T-cell (primary cell): ENCODE results near the gene EID2B. TPM values are rescaled to one million over a fixed set of nuclear protein-coding genes. Genes with fewer than 3 reads are reported as not detected.

Experiments
- ATAC-seq, 4 experiments: fragments of 200-7000 bp in 3 of 4; fragments of 150-1000 bp in 1 of 4; cut with Tn5 transposase; replicated peaks in 1 of 4; 1 replicate in 3 of 4; 2 replicates in 1 of 4; pipeline ENCODE4 v1.10.0; 2021; ENCODE audit warnings: moderate library complexity in 3 of 4, mild to moderate bottlenecking in 2 of 4, moderate number of reproducible peaks in 1 of 4
- CTCF ChIA-PET, 2 donors: fragments of 300-600 bp; sonication (Branson Sonifier 250); formaldehyde crosslinking; loops; one replicate each; lab custom pipeline; 2022; ENCODE audit warnings: antibody characterized with exemption in 2 of 2; lab: Charles Lee
- POLR2A ChIA-PET, 2 donors: fragments of 300-600 bp; sonication (Branson Sonifier 250); formaldehyde crosslinking; loops; one replicate each; lab custom pipeline; 2022; ENCODE audit warnings: antibody characterized with exemption in 2 of 2; lab: Charles Lee
- DNase-seq, 35 experiments: peaks; one replicate each; pipeline versions ENCODE4 v3.0.0 to v3.0.0-alpha.2; 2013 to 2023
- H3K27ac ChIP-seq: one replicate; pipeline ENCODE4 v1.5.1; 2013; ENCODE audit warnings: low read length
- H3K27me3 ChIP-seq, 2 experiments: replicated peaks in 1 of 2; 1 replicate in 1 of 2; 2 replicates in 1 of 2; pipeline versions ENCODE4 v1.6.1 to v1.7.0; 2013; ENCODE audit warnings: low read length in 1 of 2, mixed read lengths in 1 of 2; ENCODE audit not compliant: control insufficient read depth in 2 of 2, insufficient read depth in 2 of 2; ENCODE audit errors: extremely low read depth in 1 of 2
- H3K36me3 ChIP-seq, 2 donors: 1 replicate in 1 of 2; 2 replicates in 1 of 2; pipeline versions ENCODE4 v1.6.1 to v1.7.0; 2013; ENCODE audit warnings: low read length in 1 of 2; ENCODE audit not compliant: control insufficient read depth in 2 of 2, insufficient read depth in 1 of 2; ENCODE audit errors: extremely low read depth in 1 of 2
- H3K4me1 ChIP-seq, 2 experiments: 1 replicate in 1 of 2; 2 replicates in 1 of 2; pipeline versions ENCODE4 v1.6.1 to v1.7.0; 2013; ENCODE audit warnings: low read length in 2 of 2, mixed read lengths in 1 of 2; ENCODE audit not compliant: insufficient read depth in 2 of 2, control insufficient read depth in 1 of 2; ENCODE audit errors: extremely low read depth in 1 of 2
- H3K4me3 ChIP-seq, 2 donors: 1 replicate in 1 of 2; 2 replicates in 1 of 2; pipeline versions ENCODE4 v1.5.1 to v1.7.0; 2013; ENCODE audit warnings: mild to moderate bottlenecking in 2 of 2, low read length in 1 of 2, moderate library complexity in 1 of 2; ENCODE audit not compliant: control insufficient read depth in 1 of 2; ENCODE audit errors: extremely low read depth in 1 of 2
- H3K9me3 ChIP-seq: 2 replicates; pipeline ENCODE4 v1.7.0; 2013
- H3K27ac Mint-ChIP-seq, 2 donors: one replicate each; pipeline ENCODE4 v1.8.0; 2020 to 2021; ENCODE audit warnings: mild to moderate bottlenecking in 2 of 2, mixed read lengths in 2 of 2
- H3K27me3 Mint-ChIP-seq, 2 donors: one replicate each; pipeline ENCODE4 v1.8.0; 2021 to 2022; ENCODE audit warnings: mixed read lengths in 2 of 2
- H3K36me3 Mint-ChIP-seq: one replicate; pipeline ENCODE4 v1.8.0; 2021; ENCODE audit warnings: mixed read lengths
- H3K4me1 Mint-ChIP-seq, 3 donors: one replicate each; pipeline ENCODE4 v1.8.0; 2020 to 2022; ENCODE audit warnings: mixed read lengths in 3 of 3, mild to moderate bottlenecking in 1 of 3
- H3K4me3 Mint-ChIP-seq, 3 donors: one replicate each; pipeline ENCODE4 v1.8.0; 2020 to 2022; ENCODE audit warnings: mild to moderate bottlenecking in 3 of 3, mixed read lengths in 3 of 3, moderate library complexity in 3 of 3
- H3K9me3 Mint-ChIP-seq, 3 donors: one replicate each; pipeline ENCODE4 v1.8.0; 2020 to 2022; ENCODE audit warnings: mixed read lengths in 3 of 3
- WGBS: methylation state at CpG from one replicate; pipeline ENCODE4 v1.1.5; 2013; ENCODE audit warnings: missing lambda C conversion rate; ENCODE audit not compliant: insufficient coverage; 5-methylcytosine and 5-hydroxymethylcytosine counted together
- total RNA-seq, 35 experiments: library from RNA in 6 of 35; stranded (reverse) in 6 of 35; fragments of 120-200 nt in 1 of 35; gene quantifications; one replicate each; pipeline versions ENCODE4 v1.2.1 to v1.2.4 and lab custom pipeline; 2013 to 2026

Gene EID2B
- total RNA-seq, 5 donors from 2014 or later (not counting 1 experiment from before 2014, with no cell fraction given), result 4.1 to 6.3 (median 5.8) TPM

DNA sequence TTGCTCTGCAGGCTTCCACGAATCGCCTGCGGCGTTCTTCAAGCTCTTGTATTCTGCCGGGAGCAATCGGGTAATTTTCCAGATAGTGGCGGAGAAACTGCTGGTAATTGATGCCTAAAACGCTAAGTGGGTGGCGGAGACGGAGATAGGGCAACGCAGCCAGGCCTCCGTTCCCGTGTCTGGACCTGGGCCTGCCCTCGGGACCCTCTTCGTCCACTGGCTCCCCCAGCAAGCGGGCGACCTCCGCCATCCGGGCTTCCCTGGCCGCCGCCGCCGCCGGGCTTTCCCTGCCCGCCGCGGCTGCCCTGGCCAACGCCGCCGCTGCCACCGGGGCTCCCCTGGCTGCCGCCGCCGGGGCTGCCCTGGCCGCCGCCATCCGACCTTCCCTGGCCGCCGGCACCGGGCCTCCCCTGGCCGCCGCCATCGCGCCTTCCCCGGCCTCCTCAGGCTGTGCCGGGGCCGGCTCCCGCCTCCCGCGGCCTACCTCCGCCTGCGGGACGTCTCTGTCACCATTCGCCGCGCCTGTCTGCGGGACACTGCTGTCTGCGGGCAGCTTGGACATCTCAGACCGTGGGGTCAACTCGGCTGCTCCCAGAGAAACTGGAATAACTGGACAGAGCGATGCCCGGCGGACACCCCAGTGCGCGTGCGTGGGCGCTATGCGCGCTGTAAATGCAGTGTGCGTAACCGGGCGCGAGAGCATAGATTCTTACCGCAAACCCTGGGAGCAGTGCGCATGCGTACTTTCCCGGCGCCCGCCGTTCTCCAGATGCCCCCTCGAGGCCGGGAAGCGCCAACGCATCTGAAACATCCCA is 7.1 kb upstream of the EID2B start, which contains the start of gene EID2:
TSS of gene EID2 (minus strand) at position 644 of the 815 bp plus-strand sequence. CDS start at position 562, 82 bp downstream.
- Mint-ChIP-seq H3K27ac (peak within 1 kb of the TSS; percentile 96 to 98), H3K4me1 (peaks cover 66 to 78% (median 66%) of the 10 kb centered on the region in 3 donors), H3K36me3 (no peaks in the 10 kb centered on the region), H3K27me3 (no peaks in the 10 kb centered on the region), H3K4me3 (peak within 1 kb of the TSS; percentile 93 to 94 (median 94)), H3K9me3 (no peaks in the 10 kb centered on the region)
- Histone ChIP-seq H3K9me3 (no peaks in the 10 kb centered on the region), H3K27ac (peak within 1 kb of the TSS; percentile 93), H3K4me1 (peaks cover 17 to 25% of the 10 kb centered on the region in 2 experiments), H3K27me3 (no peaks in the 10 kb centered on the region), H3K36me3 (no peaks in the 10 kb centered on the region), H3K4me3 (peak within 1 kb of the TSS; percentile 78 to 91)
- under 1% methylated on average over 82 of the region's 84 CpGs for WGBS
- peak; percentile 77 to 98 (median 91) for DNase-seq
- ATAC-seq, result peak; percentile 83 to 90 (median 86)
- CTCF ChIA-PET, result interaction anchor here in 1 of 2 donors (0.6 to 1.2 kb wide), 3 partner anchors 59 to 135 kb away, joined by 3 read pairs; partner anchors contain the start of genes RPS16 and TIMM50
- POLR2A ChIA-PET, result interaction anchor here in 1 of 2 donors (0.6 kb wide), 1 partner anchor 23 kb away, joined by 5 read pairs; no protein-coding TSS in a partner anchor

- WGBS, result 2% methylated on average over 5 of the region's 10 CpGs
- peak in 1 of 35 experiments; percentile 31 for DNase-seq
- Mint-ChIP-seq H3K4me3 (peak overlapping the region; percentile 89 to 94 (median 90)), H3K9me3 (no peaks in the 10 kb centered on the region), H3K27ac (peak overlapping the region; percentile 88 to 90), H3K27me3 (no peaks in the 10 kb centered on the region), H3K36me3 (no peaks in the 10 kb centered on the region), H3K4me1 (peaks cover 60 to 73% (median 60%) of the 10 kb centered on the region in 3 donors)
- ChIA-PET POLR2A (interaction anchor here in 1 of 2 donors (0.6 kb wide), 1 partner anchor 23 kb away, joined by 5 read pairs; no protein-coding TSS in a partner anchor), CTCF (interaction anchor here in 1 of 2 donors (1.2 kb wide), 1 partner anchor 103 kb away, joined by 3 read pairs; the partner anchor contains the start of gene RPS16)
- H3K4me3 ChIP-seq, result peak overlapping the region; percentile 78 to 91
- peak overlapping the region; percentile 79 for H3K27ac ChIP-seq
- ATAC-seq, result no peak
- peaks cover 13 to 21% of the 10 kb centered on the region in 2 experiments for H3K4me1 ChIP-seq
- H3K27me3 ChIP-seq, result no peaks in the 10 kb centered on the region
- no peaks in the 10 kb centered on the region for H3K36me3 ChIP-seq
- H3K9me3 ChIP-seq, result no peaks in the 10 kb centered on the region
Measured at GRCh38 chr19:39539165-39539517, 6.5 kb upstream of the EID2B start.

DNA sequence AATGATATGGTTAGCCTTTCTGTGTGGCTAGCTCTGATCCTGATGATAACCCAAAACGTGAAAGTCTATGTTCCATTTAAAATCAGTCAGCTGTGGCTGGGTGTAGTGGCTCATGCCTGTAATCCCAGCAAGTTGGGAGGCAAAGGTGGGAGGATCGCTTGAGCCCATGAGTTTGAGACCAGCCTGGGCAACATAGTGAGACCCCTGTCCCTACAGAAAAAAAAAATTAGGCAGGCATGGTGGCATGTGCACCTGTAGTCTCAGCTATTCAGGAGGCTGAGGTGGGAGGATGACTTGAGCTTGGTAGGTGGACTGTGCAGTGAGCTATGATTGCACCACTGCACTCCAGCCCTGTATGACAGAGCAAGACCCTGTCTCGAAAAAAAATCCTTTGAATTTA is 1.1 kb upstream of the EID2B start:
- Histone ChIP-seq H3K4me1 (peaks cover 13 to 17% of the 10 kb centered on the region in 2 experiments), H3K36me3 (no peaks in the 10 kb centered on the region), H3K27ac (no peak overlapping the region), H3K4me3 (no peak overlapping the region), H3K9me3 (no peaks in the 10 kb centered on the region), H3K27me3 (no peaks in the 10 kb centered on the region)
- Mint-ChIP-seq H3K36me3 (no peaks in the 10 kb centered on the region), H3K9me3 (no peaks in the 10 kb centered on the region), H3K27ac (no peak overlapping the region), H3K27me3 (no peaks in the 10 kb centered on the region), H3K4me1 (peaks cover 40 to 50% (median 46%) of the 10 kb centered on the region in 3 donors), H3K4me3 (no peak overlapping the region)
- DNase-seq (no peak), ATAC-seq (no peak)
- WGBS, result no CpG with 5 or more reads among the region's 3 CpGs
- ChIA-PET POLR2A (no interaction called here), CTCF (interaction anchor here (0.6 to 2.4 kb wide), 5 partner anchors 57 to 324 kb away, joined by 3 to 11 read pairs (median 4); no protein-coding TSS in a partner anchor)

DNA sequence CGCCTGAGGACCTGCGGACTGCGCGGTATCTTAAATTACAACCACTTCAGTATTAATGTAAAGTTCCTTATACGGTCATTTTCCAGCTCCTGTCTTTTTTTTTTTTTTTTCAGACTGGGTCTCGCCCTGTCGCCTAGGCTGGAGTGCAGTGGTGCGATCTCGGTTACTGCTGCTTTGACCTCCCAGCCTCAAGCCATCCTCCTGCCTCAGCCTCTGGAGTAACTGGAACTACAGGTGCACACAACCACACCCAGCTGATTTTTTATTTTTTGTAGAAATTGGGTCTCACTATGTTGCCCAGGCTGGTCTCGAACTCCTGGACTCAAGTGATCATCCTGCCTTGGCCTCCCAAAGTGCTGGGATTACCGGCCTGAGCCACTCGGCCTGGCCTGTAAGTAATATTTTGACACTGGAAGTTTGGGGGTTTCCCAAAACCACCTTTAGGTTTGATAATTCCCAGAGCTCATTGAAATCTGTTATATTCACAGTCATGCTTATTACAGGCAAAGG is 406 bp upstream of the EID2B start:
- POLR2A ChIA-PET, result no interaction called here
- H3K27ac ChIP-seq, result peak overlapping the region; percentile 54
- peak overlapping the region; percentile 79 to 90 for H3K27ac Mint-ChIP-seq

GRCh38 chr19:39531834-39532232 is 819 bp downstream of the EID2B start:
- Mint-ChIP-seq H3K36me3 (no peaks in the 10 kb centered on the region), H3K4me1 (peaks cover 30 to 39% (median 36%) of the 10 kb centered on the region in 3 donors), H3K27me3 (no peaks in the 10 kb centered on the region), H3K4me3 (peak overlapping the region; percentile 85 to 92 (median 90)), H3K27ac (peak overlapping the region; percentile 59 to 86), H3K9me3 (no peaks in the 10 kb centered on the region)
- Histone ChIP-seq H3K4me1 (peaks cover 5 to 17% of the 10 kb centered on the region in 2 experiments), H3K4me3 (peak overlapping the region; percentile 88 to 90), H3K27me3 (no peaks in the 10 kb centered on the region), H3K9me3 (no peaks in the 10 kb centered on the region), H3K36me3 (no peaks in the 10 kb centered on the region), H3K27ac (no peak overlapping the region)
- ChIA-PET POLR2A (no interaction called here), CTCF (interaction anchor here (0.6 to 2.4 kb wide), 6 partner anchors 57 to 608 kb away, joined by 3 to 11 read pairs (median 4); no protein-coding TSS in a partner anchor)
- ATAC-seq (no peak), DNase-seq (no peak)
- WGBS, result 40% methylated on average over 2 of the region's 14 CpGs

More for the DNA sequence above, 406 bp upstream of the EID2B start:
- H3K36me3 ChIP-seq, result no peaks in the 10 kb centered on the region
- no peaks in the 10 kb centered on the region for H3K9me3 ChIP-seq
- Mint-ChIP-seq H3K36me3 (no peaks in the 10 kb centered on the region), H3K27me3 (no peaks in the 10 kb centered on the region), H3K4me3 (peak overlapping the region; percentile 85 to 92 (median 90)), H3K4me1 (peaks cover 38 to 49% (median 45%) of the 10 kb centered on the region in 3 donors), H3K9me3 (no peaks in the 10 kb centered on the region)
- ATAC-seq, result peak in 2 of 4 experiments; percentile 10 to 45
- no peak for DNase-seq
- CTCF ChIA-PET, result interaction anchor here (0.6 to 2.4 kb wide), 10 partner anchors 12 to 888 kb away, joined by 3 to 11 read pairs (median 4); partner anchors contain the start of gene RPS16 (in 1 of the 2)
- no peaks in the 10 kb centered on the region for H3K27me3 ChIP-seq
- H3K4me1 ChIP-seq, result peaks cover 5 to 17% of the 10 kb centered on the region in 2 experiments
- WGBS, result 0% methylated on average over 7 of the region's 12 CpGs
- peak overlapping the region; percentile 88 to 90 for H3K4me3 ChIP-seq

DNA sequence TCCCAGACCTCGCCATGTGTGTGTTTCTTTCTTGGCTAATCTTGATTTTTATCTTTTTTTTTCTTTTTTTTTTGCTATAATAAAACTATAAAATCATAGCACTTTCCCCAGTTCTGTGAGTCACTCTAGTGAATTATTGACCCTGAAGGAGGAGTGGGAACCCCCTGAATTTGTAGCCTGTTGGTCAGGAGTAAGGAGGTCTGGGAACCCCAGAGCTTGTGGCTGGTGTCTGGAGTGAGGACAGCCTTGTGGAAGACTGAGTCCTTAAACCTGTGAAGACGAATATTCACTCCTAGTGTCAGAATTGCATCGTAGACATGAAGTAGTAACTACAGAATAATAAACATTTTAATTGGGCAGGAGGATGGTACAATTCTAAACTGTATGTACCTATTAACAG is 7.4 kb downstream of the EID2B start:
- Mint-ChIP-seq H3K4me1 (peaks cover 5 to 11% (median 6%) of the 10 kb centered on the region in 3 donors), H3K9me3 (no peaks in the 10 kb centered on the region), H3K27me3 (no peaks in the 10 kb centered on the region), H3K36me3 (no peaks in the 10 kb centered on the region), H3K27ac (no peak overlapping the region), H3K4me3 (no peak overlapping the region)
- ChIA-PET CTCF (interaction anchor here (0.6 to 0.7 kb wide), 2 partner anchors 49 to 267 kb away, joined by 4 to 6 read pairs; no protein-coding TSS in a partner anchor), POLR2A (no interaction called here)
- no peaks in the 10 kb centered on the region for H3K27me3 ChIP-seq
- no peak overlapping the region for H3K4me3 ChIP-seq
- H3K9me3 ChIP-seq, result no peaks in the 10 kb centered on the region
- no peak overlapping the region for H3K27ac ChIP-seq
- no CpG with 5 or more reads among the region's 3 CpGs for WGBS
- H3K4me1 ChIP-seq, result peaks cover 0 to 2% of the 10 kb centered on the region in 2 experiments
- no peak for ATAC-seq
- H3K36me3 ChIP-seq, result no peaks in the 10 kb centered on the region
- no peak for DNase-seq
